K562 (cell line): Measurements from ENCODE around the gene DENND4C. TPM values are rescaled to one million over a fixed set of nuclear protein-coding genes. Genes with fewer than 3 reads are reported as not detected.

ENCODE experiments used
- ATAC-seq: fragments of 200-7000 bp; cut with Tn5 transposase; 3 replicates; pipeline ENCODE4 v1.9.1; 2020; ENCODE audit warnings: moderate library complexity
- BruUV-seq: library from RNA; stranded (reverse); fragments of 400-500 nt; replicated peaks from 2 replicates; lab custom pipeline; 2021; lab: Mats Ljungman, UMichigan
- CTCF ChIA-PET: fragments of 300-600 bp; formaldehyde crosslinking; extraction: SDS; loops from one replicate; lab custom pipeline; 2021; ENCODE audit warnings: low intra/inter-chr PET ratio; lab: Yijun Ruan, JAX
- POLR2A ChIA-PET: fragments of 300-600, 350-650 bp; sonication (Branson Sonifier 250); formaldehyde crosslinking; extraction: SDS; loops from one replicate; lab custom pipeline; 2021; ENCODE audit warnings: antibody characterized with exemption, inconsistent platforms; lab: Yijun Ruan, JAX
- DNase-seq, 4 experiments: peaks; one replicate each; pipeline versions ENCODE4 v3.0.0 to v3.0.0-alpha.2; 2011 to 2018; ENCODE audit warnings: low spot score in 3 of 4, mixed read lengths in 3 of 4; ENCODE audit errors: extremely low read depth in 1 of 4
- FAIRE-seq: peaks from 2 replicates; lab custom pipeline; 2011; peaks lifted over from hg19 to GRCh38; lab: Jason Lieb, UNC
- H2AFZ ChIP-seq: 2 replicates; pipeline ENCODE4 v1.6.0; 2011; ENCODE audit warnings: low read depth, low read length, control low read depth, inconsistent platforms
- H3K27ac ChIP-seq: fragments of 200-600 bp; 3 replicates; pipeline ENCODE4 v1.8.0; 2011; ENCODE audit warnings: low read depth, mild to moderate bottlenecking, control low read depth, inconsistent platforms, low read length, moderate library complexity, mixed read lengths; ENCODE audit errors: extremely low read depth
- H3K27me3 ChIP-seq, 2 experiments: fragments of 300-600 bp in 1 of 2; 2 replicates in 1 of 2; 3 replicates in 1 of 2; pipeline versions ENCODE4 v1.6.0 to v1.8.0; 2011; ENCODE audit warnings: inconsistent platforms in 2 of 2, low read length in 2 of 2, mild to moderate bottlenecking in 1 of 2, mixed read lengths in 1 of 2, moderate library complexity in 1 of 2; ENCODE audit not compliant: control insufficient read depth in 2 of 2, insufficient read depth in 2 of 2
- H3K36me3 ChIP-seq: fragments of 300-600 bp; 3 replicates; pipeline ENCODE4 v1.8.0; 2011; ENCODE audit warnings: mild to moderate bottlenecking, low read length, inconsistent platforms; ENCODE audit not compliant: control insufficient read depth, insufficient read depth
- H3K4me1 ChIP-seq, 2 experiments: fragments of 200-600 bp in 1 of 2; replicated peaks in 1 of 2; 2 replicates in 1 of 2; 3 replicates in 1 of 2; pipeline versions ENCODE4 v1.5.1 to v1.8.0; 2011; ENCODE audit warnings: inconsistent platforms in 2 of 2, low read length in 2 of 2, mild to moderate bottlenecking in 1 of 2, mixed read lengths in 1 of 2, moderate library complexity in 1 of 2; ENCODE audit not compliant: control insufficient read depth in 2 of 2, insufficient read depth in 2 of 2
- H3K4me2 ChIP-seq: 2 replicates; pipeline ENCODE4 v1.6.1; 2011; ENCODE audit warnings: low read length, control low read depth, inconsistent platforms, mixed read lengths; ENCODE audit not compliant: insufficient read depth
- H3K4me3 ChIP-seq: fragments of 200-600 bp; sonication (generic), shearing (Covaris generic); 2 replicates; pipeline ENCODE4 v1.5.1; 2016; ENCODE audit warnings: control low read depth, inconsistent platforms
- H3K79me2 ChIP-seq: fragments of 200-600 bp; 3 replicates; pipeline ENCODE4 v1.8.0; 2011; ENCODE audit warnings: low read length, inconsistent platforms; ENCODE audit not compliant: control insufficient read depth, insufficient read depth
- H3K9ac ChIP-seq, 2 experiments: 2 replicates each; pipeline versions ENCODE4 v1.6.0 to v1.6.1; 2011; ENCODE audit warnings: low read depth in 2 of 2, low read length in 2 of 2, control low read depth in 1 of 2, inconsistent platforms in 1 of 2, mild to moderate bottlenecking in 1 of 2, mixed read lengths in 1 of 2; ENCODE audit not compliant: insufficient read depth in 1 of 2
- H3K9me1 ChIP-seq: one replicate; pipeline ENCODE4 v1.6.0; 2011; ENCODE audit warnings: inconsistent platforms, mild to moderate bottlenecking, low read length, moderate library complexity; ENCODE audit not compliant: control insufficient read depth, insufficient read depth
- H3K9me3 ChIP-seq: replicated peaks from 2 replicates; pipeline ENCODE4 v1.5.1; 2011; ENCODE audit warnings: low read depth, low read length, inconsistent platforms; ENCODE audit not compliant: control insufficient read depth, insufficient read depth
- H4K20me1 ChIP-seq: replicated peaks from 2 replicates; pipeline ENCODE4 v1.6.1; 2011; ENCODE audit warnings: low read length, inconsistent platforms, mixed read lengths; ENCODE audit not compliant: control insufficient read depth, insufficient read depth
- CBX3 ChIP-seq, 2 experiments: IDR thresholded peaks; 1 replicate in 1 of 2; 2 replicates in 1 of 2; pipeline ENCODE4 v1.6.1; 2012; ENCODE audit warnings: inconsistent platforms in 2 of 2, low read length in 2 of 2, borderline replicate concordance in 1 of 2, control low read depth in 1 of 2
- CTCFL ChIP-seq: IDR thresholded peaks from 2 replicates; pipeline ENCODE4 v1.6.1; 2011; ENCODE audit warnings: borderline replicate concordance, low read depth, mild to moderate bottlenecking, moderate library complexity, low read length; ENCODE audit not compliant: insufficient read depth, poor library complexity, severe bottlenecking
- EWSR1 ChIP-seq: fragments of 450-650 bp; IDR thresholded peaks from 2 replicates; pipeline ENCODE4 v1.6.1; 2018; ENCODE audit warnings: borderline replicate concordance, mild to moderate bottlenecking, low read depth, moderate library complexity; ENCODE audit not compliant: partially characterized antibody
- FOXP1 ChIP-seq: sonication (generic); formaldehyde crosslinking; IDR thresholded peaks from 2 replicates; pipeline ENCODE4 v1.8.0; 2022; ENCODE audit warnings: mild to moderate bottlenecking, missing genetic modification reagents
- NFIX ChIP-seq: fragments of 250-450 bp; sonication (Bioruptor Pico); IDR thresholded peaks from 2 replicates; pipeline ENCODE4 v1.4.0; 2020; ENCODE audit warnings: low read depth, mild to moderate bottlenecking, moderate library complexity
- NR4A1 ChIP-seq, 2 experiments: fragments of 250-450 bp in 1 of 2; fragments of 450-650 bp in 1 of 2; sonication (Bioruptor Pico) in 1 of 2; IDR thresholded peaks; 2 replicates each; pipeline versions ENCODE4 v1.4.0 to v1.6.1; 2016 to 2020; ENCODE audit warnings: mild to moderate bottlenecking in 2 of 2, missing compliant biosample characterization in 1 of 2, missing genetic modification characterization in 1 of 2, moderate library complexity in 1 of 2
- ZBTB34 ChIP-seq: fragments of 250-450 bp; sonication (Bioruptor Pico); IDR thresholded peaks from 2 replicates; pipeline ENCODE4 v1.8.0; 2021; ENCODE audit warnings: mild to moderate bottlenecking, moderate library complexity
- ZBTB8A ChIP-seq: fragments of 450-650 bp; IDR thresholded peaks from 2 replicates; pipeline ENCODE4 v1.6.1; 2018; ENCODE audit warnings: mild to moderate bottlenecking, moderate library complexity; ENCODE audit not compliant: partially characterized antibody
- ZNF121 ChIP-seq: sonication (generic); formaldehyde crosslinking; conservative IDR thresholded peaks from 2 replicates; pipeline ENCODE4 v1.8.0; 2022; ENCODE audit warnings: missing genetic modification reagents
- ZNF644 ChIP-seq: fragments of 200-800 bp; sonication (Bioruptor generic); IDR thresholded peaks from 2 replicates; pipeline ENCODE4 v1.6.1; 2016; ENCODE audit warnings: low read depth, missing genetic modification characterization, missing compliant biosample characterization
- WGBS: fragments of 100-300 bp; shearing (Covaris generic); methylation state at CpG from one replicate; pipeline ENCODE4 v1.1.6; 2016; ENCODE audit warnings: low coverage, mixed read lengths; ENCODE audit not compliant: insufficient coverage; ENCODE audit errors: missing lambda C conversion rate; 5-methylcytosine and 5-hydroxymethylcytosine counted together
- in situ Hi-C: fragments of 300-500 bp; cut with MboI; formaldehyde crosslinking; loops from 4 replicates; pipeline ENCODE4 v1.15.0; 2018; ENCODE audit warnings: inconsistent platforms, mixed read lengths
- intact Hi-C: fragments of 100-400 bp; cut with micrococcal nuclease; formaldehyde crosslinking; loops from 2 replicates; pipeline ENCODE4 v1.14.2; 2022
- polyA plus RNA-seq, 8 experiments: library from polyadenylated mRNA; depleted of rRNA in 4 of 8; stranded (reverse) in 5 of 8; unstranded in 3 of 8; fragments of >200 nt; fragmentation: Nextera tagmentation in 2 of 8; fragmentation: Illumina TruSeq in 1 of 8; extraction: Ambion mirVana in 2 of 8; extraction: Trizol in 1 of 8; gene quantifications; 2 replicates each; pipeline versions ENCODE4 v1.2.1 to v1.2.3, GENCODE V29; 2011 to 2014; ENCODE audit warnings: inconsistent platforms in 1 of 8, missing spikeins in 1 of 8
- total RNA-seq, 7 experiments: library from RNA; depleted of rRNA in 6 of 7; stranded (reverse); fragments of >200 nt in 6 of 7; fragmentation: Illumina TruSeq in 2 of 7; extraction: Trizol in 2 of 7; gene quantifications; 2 replicates each; pipeline versions ENCODE4 v1.2.1 to v1.2.3, GENCODE V29; 2011 to 2021; ENCODE audit warnings: low replicate concordance in 1 of 7
- TF ChIP-seq, protein P1 (sequence below): sonication (generic); formaldehyde crosslinking; IDR thresholded peaks from 2 replicates; pipeline ENCODE4 v1.8.0; 2023; ENCODE audit warnings: mild to moderate bottlenecking, missing genetic modification reagents

The DENND4C gene
- total and polyA plus RNA-seq, 9 of the 15 experiments (the other 6 are each of a cell fraction or from before 2014, with no cell fraction given), result 4.8 to 31.8 (median 13.9) TPM

DNA sequence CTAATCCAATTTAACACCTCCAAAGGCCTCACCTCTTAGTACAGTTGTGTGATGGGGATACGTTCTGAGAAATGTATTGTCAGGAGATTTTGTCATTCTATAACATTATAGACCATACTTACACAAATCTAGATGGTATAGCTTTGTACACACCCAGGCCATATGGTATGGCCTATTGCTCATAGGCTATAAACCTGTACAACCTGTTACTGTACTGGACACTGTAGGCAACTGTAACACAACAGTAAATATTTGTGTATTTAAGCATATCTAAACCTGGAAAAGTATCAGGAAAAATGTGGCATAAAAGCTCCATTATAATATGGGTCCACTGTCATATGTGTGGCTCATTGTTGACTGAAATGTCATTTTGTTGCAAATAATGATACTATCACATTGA is 190.4 kb downstream of the DENND4C start:
- Histone ChIP-seq H3K9me3 (no peaks in the 10 kb centered on the region), H4K20me1 (no peaks in the 10 kb centered on the region), H3K36me3 (0 out of 3 replicates have a peak, but pooled peaks cover 12% of the 10 kb centered on the region), H2AFZ (no peak overlapping the region), H3K4me3 (no peak overlapping the region), H3K79me2 (no peaks in the 10 kb centered on the region; the same call in 2 of the 3 replicates), H3K9ac (no peak overlapping the region), H3K27ac (no peak overlapping the region), H3K27me3 (no peaks in the 10 kb centered on the region), H3K4me1 (no peaks in the 10 kb centered on the region), H3K9me1 (no peaks in the 10 kb centered on the region), H3K4me2 (no peak overlapping the region)
- POLR2A ChIA-PET, result interaction anchor here (1.2 kb wide), 1 partner anchor 12 kb away, joined by 5 read pairs; the partner anchor contains the start of gene ACER2
- ATAC-seq, result no peak
- no peak for DNase-seq
- WGBS, result 83% methylated on average over 1 of the region's 1 CpG
- intact Hi-C loops (no loop called here), in situ Hi-C loops (no loop called here)
- FAIRE-seq, result no peak
- CTCF ChIA-PET, result no interaction called here
- TF ChIP-seq NR4A1 (CRISPR knock-in tag; IDR thresholded peaks at IDR 0.05) (no peak), NR4A1 (tag; IDR thresholded peaks at IDR 0.05) (no peak), ZNF121 (no peak), EWSR1 (no peak), ZBTB34 (no peak), CBX3 (IDR thresholded peaks at IDR 0.05; ENCODE audit: borderline replicate concordance in 1 of 2, low read length in 2 of 2) (no peak), FOXP1 (no peak), ZBTB8A (no peak), NFIX (CRISPR knock-in tag) (no peak), ZNF644 (tag) (no peak), CTCFL (no peak)
- TF ChIP-seq, protein P1, sequence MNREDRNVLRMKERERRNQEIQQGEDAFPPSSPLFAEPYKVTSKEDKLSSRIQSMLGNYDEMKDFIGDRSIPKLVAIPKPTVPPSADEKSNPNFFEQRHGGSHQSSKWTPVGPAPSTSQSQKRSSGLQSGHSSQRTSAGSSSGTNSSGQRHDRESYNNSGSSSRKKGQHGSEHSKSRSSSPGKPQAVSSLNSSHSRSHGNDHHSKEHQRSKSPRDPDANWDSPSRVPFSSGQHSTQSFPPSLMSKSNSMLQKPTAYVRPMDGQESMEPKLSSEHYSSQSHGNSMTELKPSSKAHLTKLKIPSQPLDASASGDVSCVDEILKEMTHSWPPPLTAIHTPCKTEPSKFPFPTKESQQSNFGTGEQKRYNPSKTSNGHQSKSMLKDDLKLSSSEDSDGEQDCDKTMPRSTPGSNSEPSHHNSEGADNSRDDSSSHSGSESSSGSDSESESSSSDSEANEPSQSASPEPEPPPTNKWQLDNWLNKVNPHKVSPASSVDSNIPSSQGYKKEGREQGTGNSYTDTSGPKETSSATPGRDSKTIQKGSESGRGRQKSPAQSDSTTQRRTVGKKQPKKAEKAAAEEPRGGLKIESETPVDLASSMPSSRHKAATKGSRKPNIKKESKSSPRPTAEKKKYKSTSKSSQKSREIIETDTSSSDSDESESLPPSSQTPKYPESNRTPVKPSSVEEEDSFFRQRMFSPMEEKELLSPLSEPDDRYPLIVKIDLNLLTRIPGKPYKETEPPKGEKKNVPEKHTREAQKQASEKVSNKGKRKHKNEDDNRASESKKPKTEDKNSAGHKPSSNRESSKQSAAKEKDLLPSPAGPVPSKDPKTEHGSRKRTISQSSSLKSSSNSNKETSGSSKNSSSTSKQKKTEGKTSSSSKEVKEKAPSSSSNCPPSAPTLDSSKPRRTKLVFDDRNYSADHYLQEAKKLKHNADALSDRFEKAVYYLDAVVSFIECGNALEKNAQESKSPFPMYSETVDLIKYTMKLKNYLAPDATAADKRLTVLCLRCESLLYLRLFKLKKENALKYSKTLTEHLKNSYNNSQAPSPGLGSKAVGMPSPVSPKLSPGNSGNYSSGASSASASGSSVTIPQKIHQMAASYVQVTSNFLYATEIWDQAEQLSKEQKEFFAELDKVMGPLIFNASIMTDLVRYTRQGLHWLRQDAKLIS (CRISPR knock-in tag), result no peak
- BruUV-seq, result no TSS peak
